GM19023 (cell line): ENCODE data around the gene TBX4.
"Not testable (repeated sequence)": the region's sequence is repeated elsewhere in the genome, so short reads cannot be mapped to it uniquely, and the experiment has no call there.

Experiments used
- ATAC-seq: cut with Tn5 transposase; IDR thresholded peaks from one replicate; pipeline ENCODE4 v1.9.1; 2021; ENCODE audit warnings: mild to moderate bottlenecking, moderate library complexity; ENCODE audit not compliant: unreplicated experiment

Gene TBX4

DNA sequence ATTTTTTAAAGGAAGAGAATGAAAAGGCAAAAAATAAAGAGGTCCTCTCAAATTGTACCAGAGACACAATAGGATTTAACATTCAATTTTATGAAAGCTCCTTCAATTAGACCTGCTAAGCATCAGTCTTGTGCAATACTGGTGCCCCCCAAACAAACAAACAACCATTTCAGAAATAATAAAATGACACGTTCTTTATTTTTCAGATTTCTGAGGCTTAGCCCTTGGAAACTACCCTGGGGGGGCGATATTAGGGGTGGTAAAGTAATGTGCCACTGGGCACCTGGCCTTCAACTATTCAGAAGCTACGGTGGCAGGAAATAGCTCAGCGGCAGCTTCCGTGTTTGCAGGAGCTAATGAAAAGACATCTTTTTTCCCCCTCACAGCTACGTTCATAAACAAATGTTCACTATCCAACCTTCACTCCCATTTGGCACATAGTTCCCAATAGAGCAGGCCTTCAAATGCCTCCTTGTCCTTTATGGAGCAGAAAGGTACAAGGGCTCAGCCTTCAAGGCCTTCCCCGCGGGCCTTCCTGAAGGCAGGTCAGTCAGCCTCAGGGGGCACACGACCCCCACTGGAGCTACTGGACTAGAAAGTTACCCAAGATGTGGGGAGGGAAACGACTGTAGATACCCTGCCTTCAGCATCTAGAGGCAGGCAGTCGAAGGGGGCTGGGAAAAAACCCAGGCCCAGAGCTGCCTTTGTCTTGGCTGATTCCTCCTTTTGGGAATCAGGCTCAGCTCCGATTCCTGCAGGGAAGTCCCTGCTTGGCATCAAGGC, 44.1 kb downstream of the TBX4 start:
- ATAC-seq = no peak

GRCh38 chr17:61496957-61497653, 44.9 kb downstream of the TBX4 start:
- no peak for ATAC-seq

DNA sequence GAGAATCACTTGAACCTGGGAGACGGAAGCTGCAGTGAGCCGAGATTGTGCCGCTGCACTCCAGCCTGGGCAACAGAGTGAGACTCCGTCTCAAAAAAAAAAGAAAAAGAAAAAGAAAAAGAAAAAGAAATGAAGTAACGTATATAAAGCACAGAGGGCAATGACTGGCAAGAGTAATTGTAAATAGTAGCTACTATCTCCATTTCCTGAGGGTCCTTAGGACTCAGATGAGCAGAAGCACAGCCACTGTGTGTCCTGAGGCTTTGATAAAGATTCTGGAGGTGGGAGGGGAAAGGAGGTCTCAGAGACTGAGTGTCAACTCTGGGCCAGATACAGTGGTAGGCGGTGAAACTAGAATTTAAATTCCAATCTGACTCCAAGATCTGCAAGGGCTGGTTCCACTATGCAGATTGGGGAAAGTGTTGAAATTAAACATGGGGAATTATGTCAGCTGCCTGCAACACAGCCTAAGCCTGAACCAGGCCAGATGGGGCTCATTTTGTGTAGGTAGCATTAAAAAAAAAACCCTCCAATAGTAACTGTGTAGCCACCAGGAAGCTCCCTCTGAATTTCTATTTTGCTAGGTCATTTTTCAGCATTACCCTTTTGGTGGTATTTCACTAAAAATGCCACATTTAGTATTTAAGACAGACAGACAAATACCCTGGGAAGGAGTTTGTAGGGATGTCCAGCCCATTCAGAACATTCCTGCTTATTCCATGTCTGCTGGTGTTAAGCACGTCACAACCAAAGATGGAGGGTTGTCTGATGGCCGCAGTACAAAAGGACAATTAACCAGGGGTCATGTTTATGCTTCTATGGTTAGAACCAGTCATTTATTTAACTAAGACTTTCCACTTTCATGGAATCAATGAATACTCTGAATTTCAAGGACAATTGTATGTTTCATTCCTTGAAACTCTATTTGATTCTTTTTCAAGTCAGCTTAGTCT, 46.1 kb downstream of the TBX4 start:
- no peak for ATAC-seq

DNA sequence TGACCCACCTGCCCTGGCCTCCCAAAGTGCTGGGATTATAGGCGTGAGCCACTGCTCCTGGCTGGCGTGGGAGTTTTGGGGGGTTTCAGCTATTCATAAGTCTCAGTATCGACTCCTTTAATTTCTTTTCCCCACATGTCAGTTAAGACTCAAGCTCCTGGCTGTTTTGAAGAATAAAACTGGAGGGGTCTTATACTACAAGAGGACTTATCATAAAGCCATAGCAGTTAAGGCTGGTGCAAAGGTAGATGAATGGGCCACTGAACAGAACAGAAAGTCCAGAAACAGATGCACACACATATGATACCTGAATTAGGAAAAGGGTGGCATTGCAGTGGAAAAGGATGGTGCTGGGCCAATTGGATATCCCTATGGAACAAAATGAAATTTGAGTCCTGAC, 47.4 kb downstream of the TBX4 start:
- no peak for ATAC-seq

DNA sequence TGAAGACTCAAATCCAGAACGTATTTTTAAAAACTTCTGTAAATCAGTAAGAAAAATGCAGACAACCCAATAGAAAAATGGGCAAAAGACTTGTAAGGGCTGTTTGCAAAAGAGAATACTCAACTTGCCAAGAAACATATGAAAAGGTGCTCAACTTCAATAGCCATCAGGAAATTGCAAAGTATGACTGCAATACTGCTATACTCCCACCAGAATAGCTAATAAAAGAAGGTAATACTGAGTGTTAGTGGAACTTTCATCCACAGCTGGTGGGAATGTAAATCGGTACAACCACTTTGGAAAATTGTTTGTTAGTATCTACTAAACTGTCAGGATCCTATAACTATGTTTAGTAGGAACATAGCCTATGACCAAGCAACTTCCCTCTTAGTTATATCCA, 48.1 kb downstream of the TBX4 start:
- ATAC-seq = no peak

DNA sequence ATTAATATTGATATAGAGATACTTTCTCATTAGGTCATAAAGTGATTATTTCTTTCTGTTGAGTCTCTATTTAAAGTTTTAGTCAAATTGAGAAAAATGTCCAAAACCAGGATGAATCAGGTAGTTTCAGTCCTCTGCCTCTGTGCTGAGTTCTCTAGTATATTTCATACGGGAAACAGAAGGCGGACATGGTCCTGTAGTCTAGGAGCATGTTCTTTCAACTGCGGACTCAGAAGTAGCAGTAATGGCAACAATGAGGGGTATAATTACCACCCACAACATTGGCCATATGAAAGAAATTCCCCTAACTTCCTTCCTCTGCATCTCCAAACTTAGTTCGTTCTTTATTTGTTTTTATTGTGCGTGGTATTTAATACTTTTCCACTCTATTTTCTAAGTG, 50.1 kb downstream of the TBX4 start:
- ATAC-seq = no peak

DNA sequence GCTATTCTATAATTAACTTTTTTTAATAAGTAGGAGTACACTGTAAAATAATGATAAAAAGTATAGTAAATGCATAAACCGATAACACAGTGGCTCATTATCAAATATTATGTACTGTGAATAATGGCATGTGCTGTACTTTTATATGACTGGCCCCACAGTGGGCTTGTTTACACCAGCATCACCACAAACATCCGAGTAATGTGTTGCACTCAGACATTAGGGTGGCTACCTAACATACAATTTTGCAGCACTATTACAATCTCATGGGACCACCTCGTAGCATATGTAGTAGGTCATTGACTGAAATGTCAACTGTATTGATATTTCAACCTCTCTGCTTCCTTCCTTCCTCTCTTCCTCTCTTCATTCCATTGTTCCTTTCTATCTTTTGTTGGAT, 51.7 kb downstream of the TBX4 start:
- no peak for ATAC-seq

- ATAC-seq = no peak
Measured at GRCh38 chr17:61504697-61505096, 52.5 kb downstream of the TBX4 start.

DNA sequence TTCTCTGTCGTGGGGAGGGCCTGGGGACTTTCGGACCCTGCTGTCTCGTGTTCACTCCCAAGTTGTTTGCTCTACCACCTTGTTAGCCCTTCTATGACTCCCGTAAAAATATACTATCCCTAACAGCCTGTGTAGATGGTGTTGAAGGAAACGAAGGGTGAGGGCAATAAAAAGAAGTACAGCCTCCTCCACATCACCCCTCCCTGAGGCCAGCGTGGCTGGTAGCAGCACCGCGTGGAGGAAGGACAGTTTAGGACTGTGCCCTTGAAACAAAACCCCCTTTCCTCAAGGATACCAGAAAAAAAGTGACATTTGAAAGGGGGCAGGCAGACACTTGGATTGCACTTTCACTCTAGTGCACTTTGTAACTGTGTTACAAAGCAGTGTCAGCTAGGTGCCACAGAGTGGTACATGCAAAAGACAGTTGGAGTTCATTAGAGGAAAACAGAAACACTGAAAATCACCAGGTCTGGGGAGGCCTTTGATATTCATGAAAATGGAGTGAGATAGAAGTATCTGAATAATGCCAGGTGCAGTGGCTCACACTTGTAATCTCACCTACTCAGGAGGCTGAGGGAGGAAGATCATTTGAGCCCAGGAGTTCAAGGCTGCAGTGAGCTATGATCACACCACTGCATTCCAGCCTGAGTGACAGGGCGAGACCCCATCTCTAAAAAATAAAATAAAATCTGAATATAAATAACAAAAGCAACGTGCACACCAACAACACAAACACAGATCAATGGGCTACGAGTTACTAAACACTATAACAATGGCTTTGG, 53.8 kb downstream of the TBX4 start:
- no peak for ATAC-seq

DNA sequence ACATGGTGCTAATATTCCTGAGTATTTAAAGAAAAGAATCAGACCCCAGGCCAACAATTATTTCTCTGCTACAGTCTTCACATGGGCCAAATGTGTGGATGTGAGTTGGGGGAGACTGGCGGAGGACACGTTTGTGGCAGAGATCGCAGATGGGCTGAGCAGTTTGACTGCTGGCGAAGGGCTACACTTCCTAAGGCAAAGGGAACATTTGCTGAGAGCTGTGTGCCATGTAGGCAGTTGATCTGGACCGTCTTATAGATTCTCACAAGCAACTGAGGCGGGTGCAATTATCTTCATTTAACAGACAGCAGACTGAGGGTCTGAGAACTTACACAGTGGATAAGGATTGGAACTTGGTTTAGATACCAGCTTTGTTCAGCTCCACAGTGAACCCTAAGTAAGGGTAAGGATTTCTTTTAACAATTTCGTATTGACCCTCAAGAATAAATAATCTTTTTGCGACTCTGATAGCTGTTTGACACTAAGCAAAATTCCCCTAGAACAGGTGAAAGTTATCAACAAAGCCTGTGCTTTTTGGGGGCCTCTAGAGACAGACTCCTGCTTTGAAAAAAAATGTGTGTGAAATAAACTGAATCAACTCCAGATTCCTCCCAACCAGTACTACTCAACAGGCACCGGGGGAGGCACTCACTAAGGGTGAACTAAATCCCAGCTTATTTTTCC, 55.3 kb downstream of the TBX4 start:
- ATAC-seq = no peak

DNA sequence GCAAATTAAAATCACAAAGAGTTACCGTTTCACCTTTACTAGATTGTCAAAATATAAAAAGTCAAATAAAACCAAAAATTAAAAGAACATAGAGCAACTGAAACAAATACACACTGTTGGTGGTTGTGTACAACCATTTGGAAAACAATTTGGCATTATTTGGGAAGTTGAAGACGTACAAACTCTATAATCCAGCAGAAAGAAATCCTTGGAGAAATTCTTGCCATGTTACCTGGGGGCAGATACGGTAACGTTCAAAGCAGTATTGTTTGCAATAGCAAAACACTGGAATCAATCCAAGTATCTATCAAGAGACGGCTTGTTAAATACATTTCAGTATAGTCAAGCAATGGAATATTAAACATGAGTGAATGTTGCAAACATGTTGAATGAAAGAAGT, 56.7 kb downstream of the TBX4 start:
- ATAC-seq = no peak

DNA sequence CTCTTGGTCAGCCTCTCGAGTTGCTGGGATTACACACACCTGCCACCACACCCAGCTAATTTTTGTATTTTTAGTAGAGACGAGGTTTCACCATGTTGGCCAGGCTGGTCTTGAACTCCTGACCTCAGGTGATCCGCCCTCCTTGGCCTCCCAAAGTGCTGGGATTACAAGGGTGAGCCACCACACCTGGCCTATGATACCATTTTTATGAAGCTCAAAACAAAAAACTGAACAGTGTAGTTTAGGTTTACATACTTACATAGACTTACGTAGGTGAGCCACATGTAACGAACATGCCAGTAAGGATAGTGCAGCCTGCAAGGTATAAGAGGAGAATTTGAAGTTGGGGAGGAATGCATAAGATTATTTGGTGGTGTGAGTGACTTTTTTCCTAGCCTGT, 57.2 kb downstream of the TBX4 start:
- not testable (repeated sequence) for ATAC-seq

GRCh38 chr17:61510237-61510636, 58.0 kb downstream of the TBX4 start:
- no peak for ATAC-seq

GRCh38 chr17:61510991-61511390, 58.8 kb downstream of the TBX4 start:
- no peak for ATAC-seq

- ATAC-seq = no peak
Measured at GRCh38 chr17:61511480-61512182, 59.4 kb downstream of the TBX4 start.

- no peak for ATAC-seq
Measured at GRCh38 chr17:61514491-61514890, 62.3 kb downstream of the TBX4 start.

- ATAC-seq = no peak
Measured at GRCh38 chr17:61517265-61517664, 65.0 kb downstream of the TBX4 start.

GRCh38 chr17:61517843-61518606, 65.8 kb downstream of the TBX4 start:
- no peak for ATAC-seq

DNA sequence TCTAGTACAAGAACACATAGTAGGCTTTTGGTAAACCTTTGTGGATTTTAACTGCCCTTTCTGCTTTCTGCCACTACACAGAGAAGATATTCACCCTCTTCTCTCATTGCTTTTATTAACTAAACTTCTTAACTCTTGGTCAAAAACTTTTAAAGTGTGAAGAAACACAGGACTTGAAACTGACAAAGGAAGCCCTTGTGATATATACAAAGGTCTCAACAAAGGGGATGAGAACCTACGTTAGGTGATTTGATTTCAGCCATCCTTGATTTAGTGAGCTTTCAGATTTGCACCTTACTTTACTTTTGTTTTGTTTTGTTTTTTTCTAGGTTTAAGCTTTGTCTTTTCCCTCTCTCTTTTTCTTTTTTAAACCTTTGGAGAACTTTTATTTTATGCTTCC, 66.9 kb downstream of the TBX4 start:
- no peak for ATAC-seq
